ENCODE data around the gene VWA3B.

GRCh38 chr2:98234776-98235175 lies 147.8 kb downstream of the VWA3B start:
- TF ChIP-seq CTCF (optimal IDR thresholded peaks at IDR 0.05 in 1 of 3, IDR thresholded peaks at IDR 0.05 in 1 of 3, conservative IDR thresholded peaks at IDR 0.05 in 1 of 3; ENCODE audit: extremely low read depth in 1 of 3, insufficient read depth in 2 of 3, low read length in 3 of 3): no peak
- no peak for TF ChIP-seq EZH2 (IDR thresholded peaks at IDR 0.05; ENCODE audit: low read length)

Data from keratinocyte (primary cell).